Activated CD8-positive, alpha-beta memory T cell treated with anti-CD3 and anti-CD28 coated beads for 48 hours (primary cell): ENCODE measurements around the gene SIX3.

Experiments used
- DNase-seq, 3 experiments: peaks; one replicate each; pipeline ENCODE4 v3.0.0-alpha.2; 2020; ENCODE audit warnings: low read depth in 2 of 3, low spot score in 2 of 3

The SIX3 gene

DNA sequence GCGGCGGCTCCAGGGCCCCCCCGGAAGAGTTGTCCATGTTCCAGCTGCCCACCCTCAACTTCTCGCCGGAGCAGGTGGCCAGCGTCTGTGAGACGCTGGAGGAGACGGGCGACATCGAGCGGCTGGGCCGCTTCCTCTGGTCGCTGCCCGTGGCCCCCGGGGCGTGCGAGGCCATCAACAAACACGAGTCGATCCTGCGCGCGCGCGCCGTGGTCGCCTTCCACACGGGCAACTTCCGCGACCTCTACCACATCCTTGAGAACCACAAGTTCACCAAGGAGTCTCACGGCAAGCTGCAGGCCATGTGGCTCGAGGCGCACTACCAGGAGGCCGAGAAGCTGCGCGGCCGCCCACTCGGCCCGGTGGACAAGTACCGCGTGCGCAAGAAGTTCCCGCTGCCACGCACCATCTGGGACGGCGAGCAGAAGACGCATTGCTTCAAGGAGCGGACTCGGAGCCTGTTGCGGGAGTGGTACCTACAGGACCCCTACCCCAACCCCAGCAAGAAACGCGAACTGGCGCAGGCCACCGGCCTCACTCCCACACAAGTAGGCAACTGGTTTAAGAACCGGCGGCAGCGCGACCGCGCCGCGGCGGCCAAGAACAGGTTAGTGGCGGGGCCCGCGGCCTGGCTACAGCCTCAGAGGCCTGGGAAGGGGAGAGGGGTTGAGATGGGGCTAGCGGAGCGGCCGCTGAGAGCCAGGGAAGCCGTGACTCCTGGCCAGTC, 965 bp downstream of the SIX3 start:
- no peak for DNase-seq

DNA sequence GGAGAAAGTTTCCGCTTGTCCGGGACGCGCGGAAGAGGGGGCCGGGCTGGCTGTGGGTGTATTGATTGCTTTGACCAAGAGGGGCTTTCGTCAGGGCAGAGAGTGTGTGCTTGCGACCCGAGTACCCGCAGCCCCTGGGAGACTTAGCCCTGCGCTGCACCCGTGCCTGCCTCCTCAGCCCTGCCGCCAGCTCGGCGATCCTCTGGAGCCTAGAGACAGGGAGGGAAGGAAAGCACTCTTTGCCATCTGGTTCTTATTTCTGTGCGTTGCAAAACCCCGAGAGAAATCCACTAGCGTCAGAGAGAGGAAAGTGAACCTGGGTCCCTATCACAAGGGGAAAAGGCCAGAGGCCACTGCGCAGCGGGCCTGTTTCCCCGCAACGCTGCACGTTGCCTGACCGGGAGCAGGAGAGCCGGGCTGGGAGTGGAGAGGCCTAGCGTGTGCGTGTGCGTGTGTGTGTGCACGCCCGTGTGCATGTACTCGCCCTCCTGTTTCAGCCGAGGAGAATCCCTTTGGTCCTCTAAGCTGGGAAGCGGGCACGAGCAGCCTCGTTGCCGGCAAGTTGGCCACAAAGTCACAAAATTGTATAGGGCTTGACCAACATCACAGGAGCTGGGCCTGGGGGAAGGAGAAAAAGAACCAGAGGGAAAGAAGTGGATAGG, 1.7 kb downstream of the SIX3 start:
- no peak for DNase-seq

DNA sequence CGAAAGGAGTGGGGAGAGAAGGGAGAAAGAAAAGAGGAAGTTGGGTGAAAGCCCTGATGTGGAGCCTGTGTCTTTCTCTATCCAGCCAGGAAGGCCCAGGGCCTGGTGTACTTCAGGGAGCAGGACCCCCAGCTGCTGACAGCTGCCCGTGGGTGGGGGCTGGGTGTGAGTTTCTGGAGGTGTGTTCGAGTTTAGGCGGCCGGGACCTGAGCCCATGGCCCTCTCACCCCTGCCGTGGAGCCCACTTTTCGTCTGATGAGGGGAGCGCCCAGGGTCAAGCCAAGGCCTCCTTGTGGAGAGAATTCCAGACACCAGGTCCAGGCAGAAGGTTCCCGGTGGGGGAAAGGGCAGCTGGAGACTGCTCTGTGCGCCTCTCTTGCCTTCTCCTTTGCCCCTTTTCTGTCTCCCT, 2.2 kb downstream of the SIX3 start:
- no peak for DNase-seq

DNA sequence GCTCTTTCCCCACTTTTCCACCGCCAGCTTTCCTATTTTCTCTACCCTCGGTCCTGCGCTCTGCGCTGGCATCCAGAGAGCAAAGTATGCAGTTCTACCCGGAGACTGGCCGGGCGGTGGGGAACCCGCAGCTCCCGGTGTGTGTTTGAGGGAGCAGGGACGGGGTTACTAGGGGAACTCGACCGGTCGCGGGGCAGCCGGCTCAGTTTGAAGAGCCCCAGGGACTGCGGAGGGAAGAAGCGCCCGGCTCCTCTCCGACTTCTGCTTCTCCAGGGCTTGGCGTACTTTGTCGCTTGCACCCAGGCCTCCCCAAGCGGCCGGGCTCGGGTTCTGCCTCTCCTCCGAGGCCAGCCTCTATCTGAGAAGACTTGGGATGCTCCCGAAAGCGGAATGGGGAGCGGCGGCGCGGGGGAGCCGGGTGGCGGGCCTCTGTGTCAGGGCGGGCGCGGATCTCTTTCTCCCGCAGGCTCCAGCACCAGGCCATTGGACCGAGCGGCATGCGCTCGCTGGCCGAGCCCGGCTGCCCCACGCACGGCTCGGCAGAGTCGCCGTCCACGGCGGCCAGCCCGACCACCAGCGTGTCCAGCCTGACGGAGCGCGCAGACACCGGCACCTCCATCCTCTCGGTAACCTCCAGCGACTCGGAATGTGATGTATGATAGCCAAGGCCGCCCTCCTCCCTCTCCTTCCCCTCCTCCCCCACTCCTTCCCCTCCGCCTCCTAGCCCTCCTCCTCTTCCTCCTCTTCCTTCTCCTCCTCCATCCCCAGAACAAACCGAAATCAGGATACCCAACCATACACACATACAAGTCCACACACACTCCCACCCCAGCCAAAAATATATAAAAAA, 2.8 kb downstream of the SIX3 start:
- DNase-seq = no peak

DNA sequence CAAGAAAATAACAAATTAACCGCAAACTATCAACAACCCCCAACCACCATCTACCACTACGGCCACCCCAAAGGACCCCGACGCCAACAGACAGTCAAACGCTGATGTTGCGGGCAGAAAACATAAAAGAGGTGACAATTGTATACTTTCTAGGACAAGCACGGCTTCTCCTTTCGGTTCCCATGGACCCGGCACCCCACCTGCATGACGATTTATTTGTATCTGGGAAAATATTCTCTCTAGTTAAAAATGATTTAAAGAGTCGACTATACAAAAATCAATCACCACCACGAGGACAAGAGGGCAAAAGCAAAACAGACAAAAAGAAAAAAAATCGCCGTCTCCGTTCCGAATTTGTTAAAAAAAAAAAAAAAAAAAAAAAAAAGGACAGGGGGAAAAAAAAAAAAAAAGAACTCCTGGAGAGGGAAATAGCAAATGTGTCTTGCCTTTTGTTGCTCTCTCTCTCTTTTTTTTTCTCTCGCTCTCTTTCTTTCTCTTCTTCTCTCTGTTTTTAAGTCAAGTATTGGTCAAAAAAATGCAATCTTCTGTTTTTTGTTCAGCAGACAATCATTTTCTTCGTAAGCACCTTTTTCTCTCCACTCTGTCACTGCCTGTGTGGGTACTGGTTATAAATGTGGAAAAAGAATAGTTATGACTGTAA, 3.6 kb downstream of the SIX3 start:
- no peak for DNase-seq

DNA sequence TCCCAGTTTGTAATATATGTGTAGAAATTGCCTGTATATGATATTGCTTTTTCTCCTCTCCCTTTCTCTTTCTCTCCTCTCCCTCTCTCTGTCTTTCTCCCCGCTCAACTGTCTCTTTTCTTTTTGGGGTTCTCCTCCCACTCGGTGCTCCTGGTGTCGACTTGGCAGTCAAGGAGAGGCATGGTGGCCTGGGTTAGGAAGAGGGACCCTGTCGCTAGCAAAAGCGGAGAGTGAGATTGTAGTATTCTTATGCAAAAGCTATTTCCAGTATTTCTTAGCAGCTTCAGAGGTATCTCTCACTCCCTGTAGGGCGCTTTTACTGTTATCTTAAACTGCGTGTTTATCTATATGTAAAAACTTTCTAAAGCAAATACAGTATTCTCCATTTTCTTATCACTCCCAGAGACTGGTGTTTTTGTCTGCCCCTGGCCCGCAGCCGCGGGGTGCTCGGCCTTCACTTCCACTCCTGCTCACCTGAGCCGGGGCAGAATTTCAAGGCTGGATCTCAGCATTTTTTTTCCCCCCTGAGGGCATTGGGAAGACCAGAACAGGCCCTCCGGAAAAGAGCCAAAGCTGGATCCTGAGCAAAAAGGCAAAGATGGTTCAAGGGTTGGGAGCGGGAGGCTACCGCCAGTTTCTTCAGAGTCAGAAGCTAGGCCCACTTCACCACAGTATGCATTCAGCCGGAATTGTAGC, 4.3 kb downstream of the SIX3 start:
- DNase-seq = no peak

DNA sequence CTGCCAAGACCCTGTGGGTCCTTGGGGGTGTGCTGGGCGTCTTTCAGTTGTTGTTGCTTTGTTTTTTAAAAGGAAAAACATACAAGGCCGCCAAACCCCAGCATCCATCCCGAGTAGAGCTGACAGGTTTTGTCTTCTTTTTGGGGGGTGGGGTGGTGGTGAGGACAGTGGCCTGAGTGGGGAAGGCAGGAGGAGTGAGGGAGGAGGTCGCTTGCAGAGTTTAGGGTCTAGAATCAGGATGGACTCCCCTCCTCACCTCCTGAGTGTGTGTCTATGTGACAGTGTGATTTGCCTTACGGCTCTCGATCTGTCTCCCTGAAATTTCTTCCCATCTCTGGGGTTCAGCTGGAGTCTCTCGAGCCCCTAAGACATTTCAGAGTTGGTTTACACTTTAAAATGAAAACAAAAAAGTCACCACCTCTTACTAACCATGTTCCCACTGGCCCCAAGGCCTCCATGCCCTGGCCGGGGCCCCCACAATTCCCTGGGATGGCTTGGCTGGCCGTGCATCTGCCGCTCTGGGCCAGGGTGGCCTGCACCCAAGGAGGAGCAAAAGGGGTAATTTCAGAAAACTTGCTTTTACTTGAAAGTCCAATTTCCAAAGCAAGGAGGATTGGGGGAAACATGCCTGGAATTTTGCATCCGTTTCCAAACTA, 5.0 kb downstream of the SIX3 start:
- no peak for DNase-seq

DNA sequence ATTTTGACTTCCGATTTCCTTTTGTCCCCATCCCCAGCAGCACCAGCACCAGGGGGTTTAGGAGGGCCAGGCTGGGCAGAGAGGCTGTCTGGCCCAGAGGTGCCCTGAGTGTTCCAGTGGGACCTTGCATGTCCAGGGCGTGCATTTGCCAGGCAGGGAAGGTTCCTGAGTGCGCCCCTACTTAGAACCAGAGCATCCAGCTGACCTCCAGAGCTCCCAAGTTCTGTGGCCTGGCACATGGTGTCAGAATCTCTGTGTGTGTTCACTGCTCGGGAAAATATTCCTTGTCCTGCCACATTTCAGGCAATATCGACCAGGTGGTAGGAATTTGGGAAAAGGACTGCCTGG, 5.5 kb downstream of the SIX3 start:
- DNase-seq = no peak

DNA sequence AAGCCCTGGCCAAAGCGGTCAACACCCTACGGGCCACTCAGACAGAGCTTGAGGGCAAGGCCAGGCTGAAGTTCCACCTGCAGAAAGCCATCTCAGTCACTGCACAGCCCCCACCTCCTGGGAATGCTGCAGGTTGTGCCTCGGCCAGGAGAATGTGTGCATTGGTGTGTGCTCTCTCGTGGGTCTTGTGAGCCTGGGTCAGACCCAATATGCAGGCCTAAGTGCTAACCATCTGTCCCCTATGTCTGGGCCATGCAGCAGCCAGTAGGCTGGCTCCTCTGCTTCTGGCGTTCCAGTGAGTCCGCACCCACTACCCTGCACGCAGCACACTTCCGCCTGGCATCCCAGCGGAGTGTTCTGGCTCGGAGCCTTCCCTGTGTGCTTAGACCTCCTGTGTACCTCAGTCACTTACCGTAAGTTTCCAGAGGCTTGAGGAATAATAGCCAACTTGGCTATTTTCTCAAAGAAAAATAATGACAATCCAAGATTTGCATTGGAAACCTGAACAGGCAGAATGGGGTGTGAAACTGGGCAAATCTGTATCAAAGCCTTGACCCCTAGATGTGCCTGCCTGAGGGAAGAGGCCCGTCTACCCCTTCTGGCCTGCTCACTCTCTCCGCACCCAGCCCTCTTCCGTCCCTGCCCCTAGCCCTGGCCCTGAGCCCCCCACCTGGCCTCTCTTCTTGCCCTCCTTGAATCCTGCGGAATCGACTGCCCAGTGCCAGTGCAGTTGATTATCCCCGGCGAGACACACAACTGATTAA, 7.2 kb downstream of the SIX3 start:
- no peak for DNase-seq

DNA sequence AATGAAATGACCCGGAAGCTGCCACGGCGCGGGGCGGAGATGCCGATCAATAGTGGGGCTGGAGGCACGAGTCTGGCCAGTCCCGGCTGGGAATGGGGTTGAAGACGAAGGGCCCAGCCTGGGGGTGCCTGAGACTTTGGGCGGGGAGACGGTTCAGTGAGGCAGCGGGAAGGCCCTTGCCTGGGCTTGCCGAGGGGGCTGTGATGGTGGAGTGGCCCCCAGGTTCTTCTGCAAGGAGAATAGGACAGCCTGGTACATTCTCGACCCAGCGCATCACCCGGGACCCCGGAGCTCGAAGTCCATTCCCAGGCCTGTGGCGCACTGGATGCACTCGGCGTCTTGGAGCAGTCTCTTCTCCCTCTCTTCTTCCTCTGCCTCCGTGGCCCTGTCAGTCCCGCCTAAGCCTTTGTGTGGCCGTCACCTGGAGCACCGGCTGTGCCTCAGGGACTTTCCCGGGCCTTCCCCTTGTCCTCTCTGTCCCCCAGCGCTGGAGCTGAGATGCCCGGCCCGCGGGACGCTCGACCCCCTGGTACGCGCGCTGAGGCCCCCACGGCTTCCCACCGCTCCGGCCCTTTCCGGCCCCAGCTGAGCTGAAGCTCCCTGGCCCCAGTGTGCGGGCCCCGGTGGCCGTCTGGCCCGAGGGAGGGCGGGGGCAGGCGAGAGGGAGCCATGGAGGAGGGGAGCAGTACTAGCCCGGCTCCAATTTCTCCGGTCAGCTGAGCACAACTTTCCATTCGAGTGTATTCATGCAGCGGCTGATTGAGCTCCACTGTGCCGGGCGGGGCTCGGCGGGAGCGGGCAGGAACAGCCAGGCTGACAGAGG, 8.0 kb downstream of the SIX3 start:
- DNase-seq = no peak

DNA sequence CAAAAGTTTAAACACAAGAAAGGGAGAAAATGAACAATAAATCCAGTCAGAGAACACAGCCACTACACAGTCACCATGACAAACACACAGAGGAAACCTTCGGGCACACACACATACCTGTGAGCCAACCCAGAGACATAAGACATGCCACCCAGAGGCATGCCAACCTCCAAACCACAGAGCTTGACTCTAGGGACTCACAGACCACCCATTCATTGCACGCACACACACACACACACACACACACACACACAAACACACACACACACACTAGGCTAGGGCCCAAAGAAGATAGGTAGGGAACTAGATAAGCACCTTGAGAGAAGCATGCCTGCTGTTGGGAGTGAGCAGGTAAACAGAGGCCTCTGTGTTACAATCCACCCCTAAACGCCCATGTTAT, 9.1 kb downstream of the SIX3 start:
- DNase-seq = no peak

DNA sequence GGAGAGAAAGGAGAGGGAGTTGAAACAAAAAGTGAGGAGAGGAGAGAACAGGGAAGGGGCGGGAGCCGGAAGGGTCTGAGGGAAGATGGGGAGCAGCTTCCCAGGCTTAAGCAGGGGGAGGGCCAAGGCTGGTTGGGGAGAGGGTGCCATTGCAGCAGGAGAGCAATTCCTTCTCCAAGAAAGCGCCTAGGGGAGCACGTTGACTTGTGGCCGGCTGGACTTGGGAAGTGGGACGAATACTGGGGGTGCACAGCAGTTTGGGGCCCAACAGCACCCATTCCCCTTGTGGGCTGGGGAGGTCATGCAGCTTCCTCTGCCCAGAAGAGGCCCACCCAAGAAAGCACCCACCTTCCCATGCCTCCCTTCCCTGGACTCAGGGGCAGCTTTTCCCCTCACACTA, 9.6 kb downstream of the SIX3 start:
- DNase-seq = no peak

DNA sequence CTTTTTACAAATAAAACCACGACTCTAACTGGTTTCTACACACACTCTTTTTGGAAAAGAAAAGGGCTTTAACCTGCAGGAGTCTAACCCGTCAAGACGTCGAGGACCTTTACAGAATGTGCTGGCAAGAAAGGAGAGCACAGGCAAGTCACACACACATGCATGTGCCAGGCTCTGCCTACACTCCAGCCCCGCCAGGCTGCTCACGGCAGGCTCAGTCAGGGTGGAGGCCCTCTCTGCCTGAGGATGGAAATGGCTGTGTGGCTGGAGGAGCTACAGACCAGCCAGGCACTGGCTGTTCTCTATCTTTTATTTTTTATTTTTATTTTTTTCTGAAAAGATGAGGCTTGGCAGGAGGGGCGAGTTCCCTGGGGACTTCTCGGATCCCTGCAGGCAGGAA, 10.2 kb downstream of the SIX3 start:
- no peak for DNase-seq

DNA sequence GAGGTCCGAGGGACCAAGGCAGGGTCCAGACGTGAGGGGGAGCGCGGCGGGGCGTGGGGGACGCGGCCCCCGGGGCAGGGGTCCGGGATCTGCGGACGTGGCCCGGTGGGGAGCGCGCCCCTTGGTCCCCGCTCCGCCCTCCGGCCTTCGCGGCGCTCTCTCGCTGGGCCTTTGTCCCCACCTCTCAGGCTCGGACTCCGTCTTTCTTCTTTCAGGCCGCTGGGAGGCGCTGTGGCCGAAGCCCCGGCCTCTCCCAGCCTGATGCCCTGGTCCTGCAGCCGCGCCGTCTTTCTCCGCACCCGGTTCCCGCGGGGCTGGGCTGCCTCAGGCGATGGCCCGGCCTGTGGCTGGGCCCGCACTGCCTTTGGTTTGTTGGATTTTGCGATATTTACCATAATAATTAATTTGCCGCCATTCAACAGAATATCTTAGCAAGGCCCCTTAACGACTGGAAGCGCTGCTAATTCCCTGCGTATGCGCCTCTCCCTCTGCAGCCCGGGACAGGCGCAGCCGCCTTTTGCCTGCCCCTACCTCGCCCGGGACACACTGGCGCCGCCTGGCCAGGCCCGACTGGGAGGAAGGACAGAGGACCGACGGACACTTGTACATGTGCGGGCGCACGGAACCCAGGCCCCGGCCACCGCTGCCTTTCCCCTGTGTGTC, 10.8 kb downstream of the SIX3 start:
- no peak for DNase-seq

DNA sequence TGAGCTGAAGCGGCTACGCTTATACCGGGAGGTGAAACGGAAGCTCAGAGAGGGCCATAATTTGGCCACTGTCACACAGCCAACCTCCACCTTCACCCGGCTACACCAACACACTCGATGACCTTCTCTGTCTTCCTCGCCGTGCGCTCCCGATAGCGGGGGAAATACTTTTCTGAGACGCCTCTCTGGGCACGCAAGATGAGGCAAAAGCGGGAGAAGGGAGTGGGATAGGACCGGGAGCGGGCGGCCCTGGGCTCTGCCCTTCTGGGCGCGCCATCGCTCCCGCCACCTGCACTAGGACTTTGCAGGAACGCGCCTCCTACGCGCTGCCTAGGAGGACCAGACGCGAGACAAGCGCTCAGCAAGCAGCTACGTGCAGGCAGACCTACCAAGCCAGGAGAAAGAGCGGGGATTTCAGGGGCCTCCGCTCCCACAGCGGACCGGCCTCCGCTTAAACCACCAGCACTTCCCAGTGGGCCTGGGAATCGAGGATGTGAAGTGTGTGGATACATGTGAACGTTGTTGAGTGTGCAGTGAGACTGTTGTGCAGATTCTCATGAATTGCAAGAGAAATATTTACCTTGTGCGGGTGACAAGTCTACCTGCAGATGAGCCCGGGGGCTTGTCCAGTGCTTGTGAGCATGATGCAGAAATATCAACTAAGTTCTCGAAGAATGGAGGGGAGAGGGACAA, 11.4 kb downstream of the SIX3 start:
- DNase-seq = no peak

DNA sequence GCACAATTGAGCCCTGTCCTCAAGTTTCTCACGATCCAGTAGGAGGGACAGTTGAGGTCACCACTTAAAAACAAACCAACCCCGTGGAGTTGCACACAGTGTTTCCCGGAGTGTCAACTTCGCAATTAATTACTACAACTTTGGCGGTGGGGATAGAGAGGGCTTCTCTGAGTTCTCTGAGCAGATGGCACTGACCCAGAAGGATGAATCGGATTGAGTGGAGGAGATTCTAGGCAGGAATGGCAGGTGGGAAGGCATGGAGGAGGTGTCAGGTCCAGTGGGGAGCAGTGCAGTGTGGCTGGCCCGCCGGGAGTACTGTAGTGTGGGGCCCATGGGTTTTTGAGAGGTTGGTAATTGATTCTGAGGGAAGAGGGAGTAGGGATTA, 12.0 kb downstream of the SIX3 start:
- no peak for DNase-seq

DNA sequence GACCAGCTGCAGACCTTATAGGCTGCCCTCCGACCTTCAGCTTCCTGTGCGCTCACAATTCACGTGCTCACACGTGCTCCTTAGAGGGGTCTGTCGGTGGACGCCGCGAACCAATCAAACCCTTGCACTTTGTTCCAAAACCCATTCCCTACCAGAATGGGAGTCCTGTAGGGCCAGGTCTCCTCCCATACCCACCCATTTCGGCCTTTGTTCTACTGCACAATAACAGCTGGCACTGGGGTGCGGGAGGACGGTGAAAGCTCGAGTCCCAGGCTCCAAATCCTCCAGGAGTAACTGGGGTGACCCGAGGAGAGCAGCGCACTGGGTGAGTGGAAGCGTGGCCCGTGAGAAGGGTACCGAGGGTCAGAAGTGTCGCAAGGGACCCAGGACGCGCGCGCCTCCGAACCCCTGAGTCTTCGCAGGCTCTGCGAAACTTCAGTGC, 13.0 kb downstream of the SIX3 start:
- DNase-seq = no peak
